GM12892 (cell line): Measurements from ENCODE around the gene POLR2I.

Experiments
- POLR2AphosphoS5 ChIP-seq: IDR thresholded peaks from 2 replicates; pipeline ENCODE4 v1.6.1; 2011; ENCODE audit warnings: low read depth, low read length, control low read depth
- TAF1 ChIP-seq: IDR thresholded peaks from 2 replicates; pipeline ENCODE4 v1.6.1; 2011; ENCODE audit warnings: low read depth, mild to moderate bottlenecking, control low read depth, low read length, borderline replicate concordance

GRCh38 chr19:36136964-36137686 lies 22.4 kb upstream of the POLR2I start:
- TF ChIP-seq TAF1 (no peak), POLR2AphosphoS5 (no peak)
